HG03045 (cell line): ENCODE data around the gene PRICKLE1.

Source experiments
- ATAC-seq: cut with Tn5 transposase; IDR thresholded peaks from one replicate; pipeline ENCODE4 v1.9.1; 2021; ENCODE audit warnings: mild to moderate bottlenecking, moderate library complexity; ENCODE audit not compliant: unreplicated experiment

The PRICKLE1 gene

DNA sequence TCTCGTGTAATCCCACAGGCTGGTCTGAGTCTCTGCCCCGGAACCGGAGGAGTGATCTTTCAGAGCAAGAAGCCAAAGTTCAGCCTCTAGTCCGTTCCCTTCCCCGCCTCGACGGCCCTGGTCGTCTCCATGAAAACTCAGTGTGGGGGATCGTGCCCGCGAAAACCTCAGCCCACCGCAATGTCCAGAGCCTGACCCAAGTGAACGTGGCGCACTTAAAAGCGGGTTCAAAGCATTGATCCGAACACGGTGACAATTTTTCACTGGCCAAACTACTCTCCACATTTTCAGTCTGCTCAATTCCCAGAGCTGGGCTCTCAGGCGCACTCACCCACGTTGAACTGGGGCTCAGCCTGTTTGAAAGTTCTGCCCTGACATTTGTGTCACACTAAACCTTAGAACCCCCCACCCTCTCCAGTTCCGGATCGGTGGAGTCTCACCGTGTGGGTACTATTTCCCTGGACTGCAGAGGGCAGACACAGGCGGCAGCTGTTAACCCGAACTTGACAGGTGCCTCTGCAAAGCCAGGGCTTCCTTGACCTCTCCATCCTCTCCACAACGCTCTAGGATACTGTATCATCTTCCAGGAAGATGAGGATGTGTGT, 886 bp upstream of the PRICKLE1 start:
- ATAC-seq: no peak

DNA sequence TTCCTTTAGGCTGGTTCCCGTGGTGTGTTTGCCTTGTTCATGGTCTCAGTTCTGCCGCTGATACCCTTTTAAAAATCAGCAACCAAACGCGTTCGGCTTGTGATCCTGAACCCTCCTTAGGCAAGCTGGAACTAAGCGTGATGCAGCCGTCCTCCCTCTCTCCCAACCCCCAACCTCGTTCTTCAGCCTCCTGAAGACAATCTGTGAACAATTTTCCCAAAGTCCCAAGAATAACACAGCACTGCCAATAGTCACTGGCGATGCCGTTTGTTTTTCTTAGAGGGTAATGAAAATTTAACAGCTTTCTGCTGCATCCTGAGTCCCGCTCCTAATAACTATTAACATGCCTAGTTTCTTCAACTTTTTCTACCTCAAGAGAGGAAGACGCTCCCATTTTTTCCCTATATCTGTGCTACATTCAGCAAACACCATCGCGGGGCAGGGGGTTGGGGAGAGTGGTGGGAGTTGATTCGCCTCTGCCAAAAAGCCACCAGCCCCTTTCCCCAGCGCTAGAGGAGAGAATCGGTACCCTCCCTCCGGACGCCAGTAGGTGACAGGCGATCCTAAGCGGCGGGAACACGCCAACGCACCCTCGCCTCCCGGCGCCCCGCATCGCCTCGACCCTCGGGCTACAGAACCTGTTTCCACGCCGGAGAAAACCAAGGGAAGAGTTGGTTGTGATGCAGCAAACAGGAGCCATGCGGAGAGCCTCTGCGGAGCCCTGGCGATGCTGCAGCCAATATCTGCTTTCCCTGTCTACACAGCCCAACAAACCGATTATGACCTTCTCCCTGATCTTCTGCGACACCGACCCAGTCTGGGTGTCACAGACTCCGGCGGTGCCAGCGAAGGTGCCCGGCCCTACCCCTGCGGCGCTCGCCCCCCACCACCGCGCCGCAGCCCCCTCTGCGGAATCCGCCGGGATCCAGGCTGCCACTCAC, 752 bp downstream of the PRICKLE1 start:
- peak; percentile 26 for ATAC-seq

DNA sequence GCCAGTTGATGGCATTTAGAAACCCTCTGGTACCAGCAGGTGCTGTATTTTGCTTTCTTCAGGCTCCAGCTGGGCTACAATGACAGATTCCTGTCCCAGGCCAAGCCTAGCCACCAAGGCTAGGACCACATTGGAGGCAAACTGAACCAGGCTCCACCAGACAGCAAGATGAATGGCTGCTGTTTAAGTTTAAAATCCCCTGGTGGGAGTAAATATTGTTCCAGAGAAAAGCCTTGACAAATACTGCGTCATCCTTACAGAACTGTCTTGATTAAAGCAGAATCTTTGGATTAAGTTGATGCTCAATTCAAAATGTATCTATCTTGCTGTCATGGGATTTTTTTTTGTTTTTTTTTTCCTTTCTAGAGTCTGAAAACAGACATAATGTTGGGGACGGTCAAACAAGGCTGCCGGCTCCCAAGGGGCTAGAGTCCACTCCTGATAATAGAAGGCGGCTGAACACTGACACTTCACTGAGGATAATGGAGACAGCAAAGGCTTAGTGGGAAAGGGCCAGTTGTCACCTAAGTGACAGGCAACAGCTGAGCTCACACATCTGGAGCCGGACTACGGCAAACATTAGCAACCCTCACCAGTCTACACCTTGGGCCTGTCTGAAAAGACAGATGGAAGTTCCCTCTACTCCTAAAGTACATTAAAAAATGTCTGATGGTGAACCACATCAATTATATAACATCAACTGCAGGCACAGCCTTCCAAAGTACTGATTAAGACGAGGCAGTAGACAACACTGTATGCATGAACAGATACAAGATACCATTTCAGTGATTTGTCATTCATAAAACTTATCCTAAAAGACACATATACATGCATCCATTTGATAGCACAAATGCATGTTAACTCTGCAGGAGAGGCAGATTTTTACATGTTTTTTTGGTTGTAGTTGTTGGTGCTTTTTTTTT, 1.7 kb downstream of the PRICKLE1 start:
- ATAC-seq: no peak

DNA sequence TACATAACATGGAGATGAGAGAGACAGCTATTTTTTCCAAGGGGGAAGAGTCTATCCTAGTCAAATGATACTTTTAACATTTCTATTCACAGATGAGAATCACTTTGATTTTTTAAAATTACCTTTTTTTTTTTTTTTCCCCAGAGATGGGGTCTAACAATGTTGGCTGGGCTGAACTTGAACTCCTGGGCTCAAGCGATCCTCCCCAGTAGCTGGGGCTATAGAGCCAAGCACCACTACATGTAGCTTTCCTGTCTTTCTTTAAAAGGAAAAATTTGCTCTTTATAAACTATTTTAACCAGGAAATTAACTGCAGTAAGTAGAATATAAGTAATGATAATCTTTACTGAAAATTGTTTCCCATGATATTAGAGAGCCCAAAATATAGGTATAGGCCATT, 3.3 kb downstream of the PRICKLE1 start:
- no peak for ATAC-seq

DNA sequence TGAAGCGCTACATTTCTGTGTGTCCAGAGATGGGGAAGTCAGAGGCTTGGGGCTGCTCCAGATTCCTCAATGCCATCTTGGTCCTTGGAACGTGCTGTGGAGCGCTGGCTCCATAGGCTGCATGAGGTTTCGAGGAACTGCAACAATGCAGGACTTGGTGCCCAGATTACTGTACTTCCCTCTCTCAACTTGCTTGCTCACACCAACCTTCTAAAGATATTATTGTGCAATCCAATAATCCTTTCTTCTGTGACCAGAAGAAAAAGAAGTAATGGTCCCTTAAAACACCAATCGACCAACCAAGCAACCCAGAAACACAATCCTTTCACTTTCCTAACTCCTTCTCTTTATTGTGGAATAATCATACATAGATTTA, 3.7 kb downstream of the PRICKLE1 start:
- ATAC-seq: no peak

DNA sequence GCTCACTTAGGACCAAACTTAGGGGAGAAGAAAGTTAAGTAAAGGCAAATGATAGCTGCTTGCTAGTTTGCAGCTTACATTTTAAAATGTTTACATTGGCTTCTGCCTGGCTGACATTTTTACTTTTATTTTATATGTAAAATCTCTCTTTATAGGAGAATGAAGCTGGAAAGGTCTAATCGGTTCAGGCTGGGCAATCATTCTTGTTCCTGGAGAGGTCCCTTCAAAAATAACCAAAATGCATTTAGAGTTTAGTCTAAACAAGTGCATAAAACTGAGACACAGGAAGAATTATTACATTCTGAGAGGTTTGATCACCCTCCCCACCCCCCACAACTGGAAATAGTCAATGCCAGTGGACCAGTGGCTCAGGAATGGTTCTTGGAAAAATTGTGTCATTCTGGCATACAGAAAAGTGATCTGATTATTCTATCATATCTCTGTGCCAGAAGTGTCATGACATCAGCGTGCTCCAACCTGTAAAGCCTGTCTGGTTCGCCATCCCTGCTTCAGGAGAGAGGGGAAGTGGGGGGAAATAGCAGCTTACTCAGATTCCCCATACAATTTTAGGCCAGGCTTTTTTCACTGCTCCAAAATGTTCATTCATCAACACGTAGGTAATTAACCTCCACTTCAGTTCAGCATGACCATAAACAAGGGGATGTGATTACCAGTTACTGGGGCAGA, 4.2 kb downstream of the PRICKLE1 start:
- ATAC-seq: no peak

DNA sequence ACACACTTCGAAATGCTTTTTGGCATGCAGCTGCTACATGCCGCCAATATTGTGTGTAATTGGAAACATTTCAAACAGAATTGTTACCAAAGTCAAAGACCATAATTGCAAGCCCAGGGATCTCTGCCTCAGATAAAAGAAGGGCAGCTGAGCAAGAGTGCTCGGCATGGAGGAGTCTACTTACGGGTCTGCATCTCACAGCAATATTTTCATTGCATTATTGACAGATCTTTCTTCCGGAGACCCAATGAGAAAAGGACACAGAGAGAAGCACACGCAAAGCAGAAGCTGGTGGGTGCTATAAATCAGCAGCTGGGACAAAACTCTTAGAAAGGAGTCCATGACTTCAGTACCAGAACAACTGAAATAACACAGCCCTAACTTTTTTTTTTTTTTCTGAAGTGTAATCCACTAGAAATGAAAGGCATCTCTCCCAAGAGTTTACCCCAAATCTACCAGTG, 4.9 kb downstream of the PRICKLE1 start:
- no peak for ATAC-seq

DNA sequence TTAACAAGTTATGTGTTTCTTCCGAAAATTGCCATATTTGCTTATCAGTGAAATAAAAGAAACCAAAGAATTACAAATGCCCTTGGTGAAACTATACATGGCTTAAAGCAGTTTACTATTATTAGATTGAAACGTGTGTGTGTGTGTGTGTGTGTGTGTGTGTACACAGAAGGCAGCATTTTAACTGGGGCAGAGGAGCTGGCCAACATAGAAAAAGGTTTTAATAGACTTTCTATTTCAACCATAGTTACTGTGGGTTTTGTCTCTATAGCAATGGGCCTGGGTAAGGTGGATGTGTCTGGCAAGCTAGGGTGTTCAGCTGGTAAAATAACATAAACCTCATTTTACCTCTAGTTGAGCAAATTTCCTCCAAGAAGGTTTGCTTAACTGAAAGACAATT, 6.5 kb downstream of the PRICKLE1 start:
- no peak for ATAC-seq

DNA sequence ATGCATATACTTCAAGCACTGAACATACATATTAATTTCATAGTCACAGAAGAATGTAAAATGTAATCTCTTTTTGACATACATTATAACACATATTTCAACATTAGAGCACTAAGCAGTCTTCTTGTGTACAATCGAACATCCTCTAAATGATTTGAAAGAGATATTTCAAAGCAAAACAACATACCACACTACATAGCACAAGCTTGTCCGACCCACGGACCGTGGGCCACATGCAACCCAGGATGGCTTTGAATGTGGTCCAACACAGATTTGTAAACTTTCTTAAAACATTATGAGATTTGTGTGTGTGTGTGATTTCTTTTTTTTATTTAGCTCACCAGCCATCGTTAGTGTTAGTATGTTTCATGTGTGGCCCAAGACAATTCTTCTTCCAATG, 7.0 kb downstream of the PRICKLE1 start:
- ATAC-seq: no peak

DNA sequence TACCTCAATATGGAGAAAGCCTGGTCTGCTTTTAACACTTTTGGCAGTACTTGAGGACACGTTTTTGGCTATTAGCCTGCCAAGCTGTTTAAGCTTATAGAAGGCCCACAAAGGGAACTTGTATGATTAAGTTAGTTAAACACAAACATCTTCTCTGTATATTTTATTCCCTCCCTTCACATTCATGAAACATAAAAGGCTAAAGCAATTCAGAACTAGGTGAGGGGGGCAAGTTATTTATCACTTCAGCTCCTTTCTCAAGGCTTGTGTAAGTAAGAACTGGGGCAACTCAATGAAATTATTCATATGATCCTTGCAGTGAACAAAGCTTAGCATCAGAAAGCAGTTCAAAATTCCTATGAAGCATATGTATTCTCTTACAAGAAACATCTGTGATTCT, 7.5 kb downstream of the PRICKLE1 start:
- no peak for ATAC-seq

DNA sequence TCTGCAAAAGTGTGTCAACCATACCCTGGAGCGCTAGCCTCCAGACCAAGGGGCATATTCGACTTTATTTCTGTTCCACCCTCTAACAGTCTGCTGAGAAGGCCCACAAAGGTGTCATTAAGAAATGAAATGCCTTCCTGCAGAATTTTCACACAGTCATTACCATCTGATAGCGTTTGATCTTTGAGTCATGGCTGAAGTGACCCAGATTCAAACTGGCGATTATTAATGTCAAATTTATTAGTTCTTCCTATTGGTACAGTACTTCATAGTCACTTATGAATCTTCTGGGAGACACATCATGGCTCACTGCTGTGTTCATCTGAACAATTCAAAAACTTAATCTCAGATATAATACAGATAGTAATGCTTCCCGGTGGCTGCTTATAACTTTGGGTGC, 13.2 kb downstream of the PRICKLE1 start:
- no peak for ATAC-seq

DNA sequence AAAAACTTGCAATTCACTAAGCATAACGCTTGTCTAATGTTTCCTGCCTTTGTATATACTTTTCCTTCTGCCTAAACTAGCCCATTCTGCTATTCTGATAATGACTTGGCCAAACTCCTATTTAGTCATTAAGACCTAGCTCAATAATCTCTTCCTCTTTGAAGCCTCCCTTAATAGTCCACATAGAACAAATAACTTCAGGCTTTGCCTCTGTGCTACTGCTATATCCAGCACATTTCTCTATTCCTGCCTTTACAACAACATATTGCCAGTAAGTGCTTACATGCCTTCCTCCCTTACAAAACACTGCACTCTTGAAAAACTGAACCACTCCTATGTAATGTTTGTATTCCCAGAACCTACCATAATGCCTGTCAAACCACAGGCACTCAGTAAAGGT, 13.8 kb downstream of the PRICKLE1 start:
- no peak for ATAC-seq

DNA sequence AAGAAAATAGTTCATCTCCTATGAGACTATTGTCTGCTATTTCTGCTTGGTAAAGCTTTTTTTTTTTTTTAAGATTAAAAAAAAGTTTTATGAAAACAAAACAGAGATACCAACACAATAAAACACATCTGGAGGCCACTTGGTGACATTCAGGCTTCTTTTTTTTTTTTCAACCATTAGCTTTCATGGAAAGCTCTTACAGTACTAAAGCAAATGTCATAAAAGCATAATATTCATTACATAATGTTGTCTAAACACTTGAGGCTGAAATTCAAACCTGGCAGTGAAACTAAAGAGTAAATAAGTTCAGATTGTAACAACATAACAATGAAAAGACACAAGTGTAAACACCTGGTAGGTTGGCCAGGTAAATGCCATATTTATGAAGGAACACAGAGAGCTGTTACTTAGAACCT, 14.7 kb downstream of the PRICKLE1 start:
- ATAC-seq: no peak

DNA sequence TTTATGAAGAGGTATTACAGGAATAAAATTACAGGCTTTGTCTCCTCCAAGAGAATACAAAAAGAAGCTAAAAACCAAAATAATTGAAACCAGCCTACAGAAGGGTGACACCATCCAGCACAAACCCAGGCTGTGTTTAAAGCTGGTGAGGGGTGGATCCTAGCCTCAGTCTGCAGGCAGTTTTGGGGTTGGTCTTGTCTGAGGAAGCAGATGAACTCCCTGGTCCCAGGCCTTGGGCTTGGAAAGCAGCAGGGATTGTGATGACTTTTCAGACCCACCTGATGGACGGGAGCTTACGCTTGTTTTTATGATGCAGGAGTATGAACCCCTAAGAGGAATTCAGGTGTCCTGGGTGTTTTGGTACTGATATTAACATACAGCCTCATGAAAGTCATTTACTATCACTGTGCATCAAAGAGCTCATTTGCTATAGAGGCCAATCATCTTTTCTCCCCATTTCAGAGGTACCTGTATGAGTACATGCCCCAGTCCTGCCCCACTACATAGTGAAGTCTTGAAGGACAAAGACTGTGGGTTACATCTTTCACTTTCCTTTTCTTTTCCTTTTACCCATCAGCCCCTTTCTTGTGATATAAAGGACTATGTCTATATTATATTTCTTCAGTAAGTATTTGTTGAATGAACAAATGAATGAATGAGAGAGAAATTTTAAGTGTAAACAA, 18.1 kb downstream of the PRICKLE1 start:
- ATAC-seq: no peak

DNA sequence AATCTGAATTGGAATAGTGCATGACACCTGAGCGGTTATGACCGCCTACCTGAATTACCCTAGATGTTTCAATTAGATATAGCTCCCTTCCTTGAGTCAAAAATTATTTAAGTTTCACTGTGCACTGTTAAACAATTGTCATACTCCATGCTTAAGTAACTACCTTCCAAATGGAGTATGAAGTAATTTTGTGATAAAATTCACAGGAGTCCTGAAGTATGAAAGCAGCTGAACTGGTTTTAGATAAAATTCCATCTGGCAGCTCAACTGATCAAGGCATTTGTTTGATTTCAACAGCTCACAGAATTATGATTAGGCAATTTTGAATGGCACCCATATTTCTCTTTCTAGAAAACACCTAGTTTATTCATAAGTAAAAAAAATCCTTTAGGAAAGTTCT, 19.5 kb downstream of the PRICKLE1 start:
- ATAC-seq: no peak

DNA sequence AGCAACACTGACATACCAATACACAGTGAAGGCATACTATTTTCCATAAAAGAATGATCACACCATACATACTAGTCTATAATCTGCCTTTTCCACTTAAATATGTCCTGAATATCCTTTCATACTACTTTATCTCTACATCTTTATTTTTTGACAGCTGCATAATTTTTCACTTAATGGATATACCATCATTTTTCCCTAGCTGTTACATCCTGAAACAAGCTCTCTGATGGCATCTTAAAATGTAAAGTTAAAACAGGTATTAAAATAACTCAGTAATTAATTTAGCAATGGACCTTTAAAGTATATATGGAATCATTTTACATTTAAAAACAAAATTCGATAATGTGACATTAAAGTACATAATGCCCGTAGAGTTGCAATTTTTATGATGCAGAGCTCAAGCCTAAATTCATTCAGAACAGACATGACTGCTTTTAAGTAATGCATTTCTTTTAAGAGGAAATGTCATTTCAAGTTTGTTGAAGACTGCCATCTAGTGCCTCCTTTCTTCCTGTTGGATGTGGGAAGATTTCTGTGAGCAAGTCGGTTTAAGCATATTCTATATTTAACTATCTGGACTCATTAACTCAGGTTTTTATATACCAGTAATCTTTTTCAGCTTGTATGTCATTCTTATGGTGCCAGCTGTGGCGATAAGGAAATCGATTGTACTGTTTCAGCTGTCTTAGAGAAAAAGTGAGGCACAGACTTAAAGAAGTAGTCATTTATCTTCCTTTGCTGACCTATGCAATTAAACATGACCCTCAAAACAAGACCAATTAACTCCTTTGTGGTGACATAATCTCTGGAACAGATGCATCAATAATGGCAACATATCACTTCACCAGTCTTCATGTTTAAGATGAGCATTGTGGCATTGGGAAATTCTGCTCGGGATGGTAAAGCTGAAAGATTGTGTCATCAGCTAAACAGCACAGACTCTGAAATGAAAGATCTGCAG, 20.3 kb downstream of the PRICKLE1 start:
- ATAC-seq: no peak

DNA sequence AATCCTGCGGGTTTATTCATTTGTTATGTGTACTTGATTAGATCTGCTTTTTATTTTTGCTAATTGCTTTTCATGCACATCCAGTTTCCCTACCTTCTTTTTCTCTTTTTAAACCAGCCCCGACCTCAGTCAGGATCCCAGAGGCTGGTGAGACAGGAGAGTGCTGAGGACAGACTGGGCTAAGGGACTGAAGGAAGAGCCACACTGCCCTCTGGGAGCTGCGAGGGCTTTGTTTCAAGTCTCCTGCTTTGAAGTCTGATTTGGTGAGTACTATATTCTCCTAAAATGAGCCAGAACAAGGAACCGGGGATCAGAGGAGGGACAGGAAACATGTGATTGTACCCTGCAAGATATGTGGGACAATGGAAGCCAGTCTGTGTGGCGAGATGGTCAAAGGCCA, 23.9 kb downstream of the PRICKLE1 start:
- no peak for ATAC-seq

DNA sequence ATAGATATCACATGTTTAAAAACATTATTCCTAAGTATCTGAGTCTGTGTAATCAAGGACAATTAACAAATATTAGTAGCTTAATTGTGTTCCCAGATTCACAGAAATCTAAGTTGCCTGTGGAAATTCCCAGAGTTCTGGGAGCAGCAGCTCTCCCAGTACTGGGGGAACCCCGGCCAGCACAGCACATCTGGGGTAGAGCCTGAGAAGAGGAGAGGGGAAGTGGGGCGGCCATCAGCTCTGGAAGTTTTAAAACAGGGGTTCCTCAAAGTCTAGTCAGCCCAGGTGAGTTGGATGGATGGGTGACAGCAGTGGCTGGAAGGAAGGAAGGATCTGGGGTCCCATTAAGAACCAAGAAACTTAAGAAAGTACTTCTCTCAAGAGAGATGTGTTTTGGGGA, 24.6 kb downstream of the PRICKLE1 start:
- ATAC-seq: no peak

DNA sequence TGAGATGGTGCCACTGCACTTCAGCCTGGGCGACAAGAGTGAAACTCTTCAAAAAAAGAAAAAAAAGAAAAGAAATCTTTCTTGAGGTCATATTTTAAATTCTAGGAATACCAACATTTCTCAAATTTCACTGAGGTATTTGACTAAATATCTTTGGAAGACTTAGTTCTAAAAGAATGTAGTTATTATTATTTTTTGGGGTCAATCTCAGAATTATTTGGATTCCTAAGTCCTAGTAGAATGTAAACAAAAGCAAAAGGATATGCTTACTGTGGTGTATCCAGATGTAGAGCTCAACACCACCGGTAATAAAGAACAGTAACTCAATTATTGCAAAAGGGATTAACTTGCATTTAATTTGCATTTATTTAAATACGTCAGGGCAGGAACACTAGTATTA, 25.0 kb downstream of the PRICKLE1 start:
- ATAC-seq: no peak
